PC-9 (cell line): ENCODE data around the gene VDAC1. TPM values are rescaled to one million over a fixed set of nuclear protein-coding genes. Genes with fewer than 3 reads are reported as not detected.

Source experiments
- BruUV-seq: library from RNA; stranded (reverse); fragments of 400-500 nt; replicated peaks from 2 replicates; lab custom pipeline; 2021; lab: Mats Ljungman, UMichigan
- CTCF ChIA-PET: fragments of 300-600 bp; sonication (Branson Sonifier 250); formaldehyde crosslinking; loops from one replicate; lab custom pipeline; 2022; ENCODE audit warnings: antibody characterized with exemption; lab: Charles Lee
- POLR2A ChIA-PET: fragments of 300-600 bp; sonication (Branson Sonifier 250); formaldehyde crosslinking; loops from one replicate; lab custom pipeline; 2022; ENCODE audit warnings: antibody characterized with exemption; ENCODE audit not compliant: unreplicated experiment; lab: Charles Lee
- DNase-seq, 2 experiments: peaks; one replicate each; pipeline versions ENCODE4 v3.0.0 to v3.0.0-alpha.2; 2015 to 2022; ENCODE audit warnings: mixed read lengths in 1 of 2
- H2AFZ ChIP-seq: fragments of 200-600 bp; sonication (generic); 2 replicates; pipeline ENCODE4 v1.8.1; 2017; ENCODE audit warnings: antibody characterized with exemption
- H3F3A ChIP-seq: fragments of 200-600 bp; sonication (generic); 2 replicates; pipeline ENCODE4 v1.8.1; 2017; ENCODE audit warnings: antibody characterized with exemption, mild to moderate bottlenecking, low read depth; ENCODE audit not compliant: insufficient read depth
- H3K27ac ChIP-seq: fragments of 200-600 bp; sonication (generic); 2 replicates; pipeline ENCODE4 v1.6.1; 2016; ENCODE audit warnings: mixed run types
- H3K27me3 ChIP-seq: fragments of 200-600 bp; sonication (generic); 2 replicates; pipeline ENCODE4 v1.6.1; 2016; ENCODE audit warnings: low read depth, mixed run types; ENCODE audit not compliant: insufficient read depth
- H3K36me3 ChIP-seq: fragments of 200-600 bp; sonication (generic); 2 replicates; pipeline ENCODE4 v1.6.1; 2016; ENCODE audit warnings: low read depth, mixed run types
- H3K4me1 ChIP-seq: fragments of 200-600 bp; sonication (generic); replicated peaks from 2 replicates; pipeline ENCODE4 v1.6.1; 2016; ENCODE audit warnings: mixed run types; ENCODE audit not compliant: insufficient read depth
- H3K4me2 ChIP-seq: fragments of 200-600 bp; sonication (generic); 2 replicates; pipeline ENCODE4 v1.6.1; 2017; ENCODE audit warnings: mixed run types
- H3K4me3 ChIP-seq: fragments of 200-600 bp; sonication (generic); 2 replicates; pipeline ENCODE4 v1.6.1; 2016; ENCODE audit warnings: mixed run types
- H3K79me2 ChIP-seq: fragments of 200-600 bp; sonication (generic); 2 replicates; pipeline ENCODE4 v1.6.1; 2017; ENCODE audit warnings: low read depth, mixed run types
- H3K9me2 ChIP-seq: fragments of 200-600 bp; sonication (generic); 2 replicates; pipeline ENCODE4 v1.8.1; 2017; ENCODE audit warnings: mild to moderate bottlenecking; ENCODE audit not compliant: insufficient read depth
- H3K9me3 ChIP-seq: fragments of 200-600 bp; sonication (generic); 2 replicates; pipeline ENCODE4 v1.8.1; 2016; ENCODE audit warnings: low read depth; ENCODE audit not compliant: insufficient read depth
- H4K20me1 ChIP-seq: fragments of 200-600 bp; sonication (generic); 2 replicates; pipeline ENCODE4 v1.8.1; 2017; ENCODE audit not compliant: insufficient read depth
- EZH2 ChIP-seq: fragments of 200-600 bp; sonication (generic); IDR thresholded peaks from 2 replicates; pipeline ENCODE4 v1.8.0; 2017; ENCODE audit warnings: antibody characterized with exemption, low read depth
- intact Hi-C: fragments of 100-400 bp; cut with micrococcal nuclease; formaldehyde crosslinking; loops from one replicate; pipeline ENCODE4 v1.10.0; 2022; ENCODE audit not compliant: unreplicated experiment
- total RNA-seq: library from RNA; stranded (reverse); gene quantifications from 2 replicates; pipeline ENCODE4 v1.2.3, GENCODE V29; 2021
- TF ChIP-seq, protein P1 (sequence below): fragments of 200-600 bp; sonication (generic); conservative IDR thresholded peaks from 2 replicates; pipeline ENCODE4 v1.6.1; 2017; ENCODE audit warnings: mixed run types, antibody characterized with exemption, mild to moderate bottlenecking, moderate library complexity

Gene VDAC1
- total RNA-seq, 1 experiment from 2014 or later, result 228 TPM

DNA sequence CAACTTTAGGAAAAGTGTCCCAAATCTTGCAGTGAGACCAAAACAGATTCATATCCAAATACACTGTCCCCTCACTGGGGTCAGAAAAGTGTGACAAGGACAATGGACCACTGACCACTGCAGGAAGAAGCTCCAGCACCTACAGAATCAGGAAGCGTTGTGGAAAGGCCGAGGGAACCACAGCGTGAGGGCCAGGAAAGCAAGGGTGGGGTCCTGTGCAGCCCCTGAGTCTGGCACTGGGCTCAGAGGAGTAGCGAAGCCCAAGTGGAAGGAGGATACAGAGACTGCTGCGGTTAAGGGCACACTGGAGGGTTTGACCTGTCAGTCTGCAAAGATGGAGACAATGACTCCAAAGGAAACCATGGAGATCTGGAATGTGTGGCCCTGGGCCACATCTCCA lies 73.2 kb downstream of the VDAC1 start:
- Histone ChIP-seq H3K27me3 (no peaks in the 10 kb centered on the region), H3K27ac (no peak overlapping the region), H3K4me3 (no peak overlapping the region), H3K79me2 (no peaks in the 10 kb centered on the region), H4K20me1 (no peaks in the 10 kb centered on the region), H3K9me3 (no peaks in the 10 kb centered on the region), H3K4me2 (no peak overlapping the region), H3F3A (no peaks in the 10 kb centered on the region; the same call in 1 of the 2 replicates), H3K4me1 (peaks cover 24% of the 10 kb centered on the region), H2AFZ (no peak overlapping the region), H3K36me3 (no peaks in the 10 kb centered on the region), H3K9me2 (no peaks in the 10 kb centered on the region)
- POLR2A ChIA-PET, result no interaction called here
- TF ChIP-seq, protein P1, sequence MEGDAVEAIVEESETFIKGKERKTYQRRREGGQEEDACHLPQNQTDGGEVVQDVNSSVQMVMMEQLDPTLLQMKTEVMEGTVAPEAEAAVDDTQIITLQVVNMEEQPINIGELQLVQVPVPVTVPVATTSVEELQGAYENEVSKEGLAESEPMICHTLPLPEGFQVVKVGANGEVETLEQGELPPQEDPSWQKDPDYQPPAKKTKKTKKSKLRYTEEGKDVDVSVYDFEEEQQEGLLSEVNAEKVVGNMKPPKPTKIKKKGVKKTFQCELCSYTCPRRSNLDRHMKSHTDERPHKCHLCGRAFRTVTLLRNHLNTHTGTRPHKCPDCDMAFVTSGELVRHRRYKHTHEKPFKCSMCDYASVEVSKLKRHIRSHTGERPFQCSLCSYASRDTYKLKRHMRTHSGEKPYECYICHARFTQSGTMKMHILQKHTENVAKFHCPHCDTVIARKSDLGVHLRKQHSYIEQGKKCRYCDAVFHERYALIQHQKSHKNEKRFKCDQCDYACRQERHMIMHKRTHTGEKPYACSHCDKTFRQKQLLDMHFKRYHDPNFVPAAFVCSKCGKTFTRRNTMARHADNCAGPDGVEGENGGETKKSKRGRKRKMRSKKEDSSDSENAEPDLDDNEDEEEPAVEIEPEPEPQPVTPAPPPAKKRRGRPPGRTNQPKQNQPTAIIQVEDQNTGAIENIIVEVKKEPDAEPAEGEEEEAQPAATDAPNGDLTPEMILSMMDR, result no peak
- TF ChIP-seq EZH2, result no peak
- BruUV-seq, result no TSS peak
- no peak for DNase-seq
- CTCF ChIA-PET, result no interaction called here
- intact Hi-C loops, result no loop called here

DNA sequence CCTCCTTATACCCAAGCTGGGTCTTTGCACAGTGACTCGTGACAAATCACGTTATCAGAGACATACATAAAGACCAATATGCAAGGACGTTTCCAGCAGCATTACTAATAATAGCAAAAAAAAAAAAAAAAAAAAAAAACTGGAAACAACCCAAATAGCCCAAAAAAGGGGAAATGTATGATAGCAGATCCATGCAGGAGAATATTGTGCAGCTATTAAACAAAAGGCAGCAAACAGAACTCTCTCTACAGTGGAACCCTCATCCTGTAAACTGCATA lies 74.0 kb downstream of the VDAC1 start:
- H3K9me2 ChIP-seq, result no peaks in the 10 kb centered on the region
- no peak overlapping the region for H3K27ac ChIP-seq
- H3K9me3 ChIP-seq, result no peaks in the 10 kb centered on the region
- H3F3A ChIP-seq, result no peaks in the 10 kb centered on the region; the same call in 1 of the 2 replicates
- no peak for TF ChIP-seq EZH2
- TF ChIP-seq, protein P1, result no peak
- H3K4me1 ChIP-seq, result peaks cover 31% of the 10 kb centered on the region
- H2AFZ ChIP-seq, result no peak overlapping the region
- no peak for DNase-seq
- H3K27me3 ChIP-seq, result no peaks in the 10 kb centered on the region
- no TSS peak for BruUV-seq
- no peak overlapping the region for H3K4me3 ChIP-seq
- H3K4me2 ChIP-seq, result no peak overlapping the region
- intact Hi-C loops, result no loop called here
- POLR2A ChIA-PET, result no interaction called here
- H3K36me3 ChIP-seq, result no peaks in the 10 kb centered on the region
- H3K79me2 ChIP-seq, result no peaks in the 10 kb centered on the region
- no peaks in the 10 kb centered on the region for H4K20me1 ChIP-seq
- CTCF ChIA-PET, result no interaction called here

DNA sequence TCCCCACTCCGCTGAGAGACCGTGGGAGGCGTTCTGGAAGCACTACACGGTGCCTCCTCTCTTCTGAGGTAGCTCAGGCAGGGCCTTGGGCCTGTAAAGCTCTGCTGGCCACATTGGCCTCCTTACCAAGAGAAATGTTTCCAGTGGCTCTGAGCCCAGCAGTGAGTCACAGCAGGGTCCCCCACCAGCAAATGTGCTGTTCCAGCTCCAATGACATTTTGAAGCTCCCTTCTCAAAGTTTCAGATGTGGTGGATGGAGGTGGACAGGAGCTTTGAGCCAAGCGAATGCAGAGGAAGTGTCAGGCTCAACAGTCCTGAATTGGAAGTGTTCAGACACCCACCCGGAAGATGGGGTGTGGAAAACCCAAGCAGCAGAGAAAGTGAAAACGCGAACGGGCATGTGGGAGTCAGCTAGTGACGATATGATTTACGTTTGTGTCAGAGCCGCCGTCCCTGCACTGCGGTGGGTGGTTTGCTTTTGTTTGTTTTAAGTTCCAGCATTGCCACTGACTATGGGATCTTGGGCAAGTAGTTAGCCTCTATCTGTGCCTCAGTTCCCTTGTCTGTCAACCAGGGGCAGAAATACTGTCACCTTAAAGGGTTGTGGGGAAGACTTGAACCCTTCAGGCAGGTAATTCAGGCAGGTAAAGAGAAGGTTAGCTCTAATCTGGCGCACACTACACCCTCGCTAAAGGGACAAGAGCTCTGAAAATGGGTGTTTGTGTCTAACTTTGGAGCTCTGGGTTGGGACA lies 74.5 kb downstream of the VDAC1 start:
- TF ChIP-seq EZH2, result no peak
- TF ChIP-seq, protein P1, result no peak
- POLR2A ChIA-PET, result no interaction called here
- BruUV-seq, result no TSS peak
- no peak overlapping the region for H2AFZ ChIP-seq
- H3F3A ChIP-seq, result no peaks in the 10 kb centered on the region; the same call in 1 of the 2 replicates
- H3K9me3 ChIP-seq, result no peaks in the 10 kb centered on the region
- H3K4me1 ChIP-seq, result peaks cover 36% of the 10 kb centered on the region
- H3K36me3 ChIP-seq, result no peaks in the 10 kb centered on the region
- no peak for DNase-seq
- no peak overlapping the region for H3K27ac ChIP-seq
- no peak overlapping the region for H3K4me2 ChIP-seq
- no peak overlapping the region for H3K4me3 ChIP-seq
- H3K79me2 ChIP-seq, result no peaks in the 10 kb centered on the region
- intact Hi-C loops, result no loop called here
- CTCF ChIA-PET, result no interaction called here
- H3K27me3 ChIP-seq, result no peaks in the 10 kb centered on the region
- H4K20me1 ChIP-seq, result no peaks in the 10 kb centered on the region
- no peaks in the 10 kb centered on the region for H3K9me2 ChIP-seq
